Fibroblast of skin of left quadriceps (primary cell): ENCODE results near the gene SMC1A.
"Not testable (repeated sequence)": the region's sequence is repeated elsewhere in the genome, so short reads cannot be mapped to it uniquely, and the experiment has no call there.

Experiments
- DNase-seq, 2 experiments: peaks; one replicate each; pipeline ENCODE4 v3.0.0-alpha.2; 2013; ENCODE audit warnings: low read depth in 2 of 2

Gene SMC1A

DNA sequence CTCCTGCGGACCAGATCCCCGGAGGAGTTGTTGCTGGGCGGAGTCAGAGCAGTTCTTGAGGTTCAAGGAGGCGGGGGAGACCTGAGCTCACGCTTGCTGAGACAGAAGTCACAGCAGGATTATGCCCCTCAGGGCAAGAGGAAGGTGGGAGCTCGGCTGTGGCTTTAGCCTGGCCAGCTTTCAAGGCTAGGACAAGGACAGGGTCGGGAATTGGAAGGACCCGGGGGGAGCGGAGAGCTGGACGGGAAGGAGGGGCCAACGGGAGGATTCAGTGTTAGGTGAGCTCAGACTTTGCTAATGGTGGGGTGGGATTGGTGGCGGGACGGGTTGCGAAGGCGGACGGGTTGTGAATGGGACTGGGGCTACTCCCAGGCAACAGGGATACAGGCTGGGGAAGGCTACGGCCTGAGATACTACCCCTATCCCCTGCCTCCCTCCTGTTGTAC, 430 bp upstream of the SMC1A start, which contains the start of gene RIBC1:
RIBC1 (plus strand) TSS at position 13 of the 446 bp plus-strand sequence. CDS start 3,404 bp downstream, outside the sequence.
- DNase-seq = no peak

DNA sequence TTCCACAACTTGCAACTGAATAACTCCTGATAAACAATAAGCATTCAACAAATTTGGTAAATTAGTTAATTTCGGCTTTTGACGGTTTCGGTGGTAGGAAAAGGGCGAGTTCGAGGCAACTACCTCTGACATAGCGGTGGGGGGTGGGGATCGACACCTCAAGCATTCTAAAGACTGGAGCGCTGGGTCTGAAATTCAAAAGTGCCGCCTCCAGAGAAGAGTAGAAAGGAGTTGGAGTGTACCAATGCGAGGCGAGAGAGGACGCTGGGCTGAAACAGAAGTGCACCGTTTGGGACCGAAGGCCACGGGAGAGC, 725 bp downstream of the SMC1A start:
- DNase-seq = peak in 1 of 2 experiments; percentile 7

DNA sequence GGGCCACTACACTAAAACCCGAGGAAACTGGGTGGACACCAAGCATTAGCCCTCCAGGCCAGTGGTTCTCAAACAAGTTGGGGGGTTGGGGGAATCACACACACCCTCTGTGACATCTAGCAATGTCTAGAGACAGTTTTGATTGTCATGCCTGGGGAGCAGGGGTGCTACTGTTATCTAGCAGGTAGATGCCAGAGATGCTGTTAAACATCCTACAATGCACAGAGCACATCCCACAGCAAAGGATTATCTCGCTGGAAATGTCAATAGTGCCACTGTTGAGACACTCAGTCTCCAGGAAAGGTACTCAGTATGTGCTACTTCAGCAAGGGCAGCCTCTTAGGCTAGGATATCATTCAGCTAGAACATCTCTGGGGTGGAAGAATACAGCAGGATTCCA, 1.3 kb downstream of the SMC1A start:
- DNase-seq = no peak

DNA sequence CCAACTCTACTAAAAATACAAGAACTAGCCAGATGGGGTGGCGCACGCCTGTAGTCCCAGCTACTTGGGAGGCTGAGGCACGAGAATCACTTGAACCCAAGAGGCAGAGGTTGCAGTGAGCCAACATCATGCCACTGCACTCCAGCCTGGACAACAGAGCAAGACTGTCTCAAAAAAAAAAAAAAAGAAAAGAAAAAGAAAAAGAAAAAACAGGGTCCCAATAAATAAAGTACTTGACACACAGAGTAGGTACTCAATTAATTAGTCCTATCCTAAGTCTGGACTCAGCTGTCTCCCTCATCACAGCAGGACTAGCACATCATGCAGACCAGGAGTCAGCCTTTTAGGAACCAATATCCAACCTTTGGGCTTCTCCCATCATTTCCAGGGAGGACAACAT, 2.1 kb downstream of the SMC1A start:
- not testable (repeated sequence) for DNase-seq

DNA sequence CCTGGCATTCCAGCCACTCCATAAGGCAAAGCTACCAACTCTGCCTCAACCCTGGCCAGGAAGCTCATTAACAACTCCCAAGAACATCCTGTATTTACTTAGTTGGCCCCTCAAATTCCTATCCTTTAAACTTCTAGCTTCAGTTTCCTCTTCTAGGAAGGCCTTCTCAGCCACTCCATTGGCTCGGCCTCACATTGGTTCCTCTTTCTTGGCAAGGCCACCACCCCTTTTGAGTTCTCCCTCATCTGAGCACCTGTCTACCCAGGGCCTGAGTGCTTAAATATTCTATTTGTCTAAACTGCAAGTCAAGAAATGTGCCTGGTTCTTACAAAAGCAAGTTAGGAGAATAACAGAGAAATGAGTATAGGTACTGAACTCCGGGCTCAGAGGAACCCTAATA, 10.0 kb downstream of the SMC1A start:
- no peak for DNase-seq

DNA sequence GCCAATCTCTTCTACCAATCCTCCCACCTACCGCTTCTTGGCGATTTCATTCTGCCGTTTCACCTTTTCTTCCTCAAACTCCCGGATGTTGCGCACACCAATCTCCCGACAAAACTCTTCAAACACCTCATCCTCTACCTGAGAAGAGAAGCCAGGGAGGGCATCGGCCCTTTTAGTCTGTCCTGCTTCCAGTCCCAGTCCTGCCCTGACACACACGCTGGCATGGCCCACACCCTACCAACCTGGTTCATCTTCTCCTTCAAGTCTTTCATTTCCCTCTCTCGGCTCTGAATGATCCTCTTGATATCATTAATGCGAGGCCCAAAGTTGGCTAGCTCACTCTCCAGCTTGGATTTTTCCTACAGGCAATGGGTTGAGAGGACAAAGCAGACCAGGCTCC, 18.9 kb downstream of the SMC1A start:
- no peak for DNase-seq

DNA sequence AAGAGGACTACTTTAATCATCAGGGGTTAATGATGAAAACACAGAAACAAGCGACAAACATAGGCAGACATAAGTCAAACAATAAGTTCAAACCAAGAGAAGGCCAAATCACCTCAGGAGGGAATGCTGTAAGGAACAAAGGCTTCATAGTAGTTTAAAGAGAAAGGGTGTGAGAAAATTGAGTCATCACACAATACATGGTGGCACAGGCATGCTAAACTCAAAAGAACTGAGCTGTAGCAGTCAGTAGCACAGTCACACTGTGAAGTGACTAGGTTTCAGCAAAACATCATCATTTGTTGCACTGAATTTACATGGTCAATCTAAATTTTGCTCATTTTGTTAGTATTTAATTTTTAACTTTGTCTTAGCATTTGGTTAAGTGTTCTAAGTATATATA, 24.2 kb downstream of the SMC1A start:
- no peak for DNase-seq

DNA sequence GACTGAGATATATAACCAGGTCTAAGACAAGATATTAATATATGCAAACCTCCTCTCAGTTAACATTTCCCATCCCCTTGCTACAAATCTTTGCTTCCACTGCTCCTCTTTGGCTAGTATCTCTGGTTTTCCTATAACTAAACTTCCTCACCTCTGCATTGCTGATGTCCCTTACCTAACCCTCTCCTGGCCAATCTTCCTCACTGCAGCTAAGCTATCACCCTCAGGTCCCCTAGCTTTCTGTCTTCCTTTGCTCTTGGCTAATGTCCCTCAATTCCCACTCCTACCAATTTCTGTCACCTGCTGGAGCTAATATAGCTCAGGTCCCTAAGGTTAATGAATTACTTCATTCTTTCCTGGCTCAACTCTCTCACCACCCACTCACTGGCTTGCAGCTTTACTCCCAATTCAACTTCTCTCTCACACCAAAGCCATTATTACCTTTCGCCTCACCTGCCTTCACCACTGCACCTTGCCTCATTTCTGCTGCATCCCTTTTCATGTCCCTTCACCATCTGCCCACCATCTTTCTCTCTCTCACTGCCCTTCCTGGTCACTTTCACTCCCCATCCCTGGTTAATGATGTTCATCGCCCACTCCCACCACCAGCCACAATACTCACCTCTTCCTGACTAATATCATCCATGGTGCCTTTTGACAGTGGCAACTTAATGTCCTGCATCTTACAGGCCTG, 26.7 kb downstream of the SMC1A start:
- no peak for DNase-seq

DNA sequence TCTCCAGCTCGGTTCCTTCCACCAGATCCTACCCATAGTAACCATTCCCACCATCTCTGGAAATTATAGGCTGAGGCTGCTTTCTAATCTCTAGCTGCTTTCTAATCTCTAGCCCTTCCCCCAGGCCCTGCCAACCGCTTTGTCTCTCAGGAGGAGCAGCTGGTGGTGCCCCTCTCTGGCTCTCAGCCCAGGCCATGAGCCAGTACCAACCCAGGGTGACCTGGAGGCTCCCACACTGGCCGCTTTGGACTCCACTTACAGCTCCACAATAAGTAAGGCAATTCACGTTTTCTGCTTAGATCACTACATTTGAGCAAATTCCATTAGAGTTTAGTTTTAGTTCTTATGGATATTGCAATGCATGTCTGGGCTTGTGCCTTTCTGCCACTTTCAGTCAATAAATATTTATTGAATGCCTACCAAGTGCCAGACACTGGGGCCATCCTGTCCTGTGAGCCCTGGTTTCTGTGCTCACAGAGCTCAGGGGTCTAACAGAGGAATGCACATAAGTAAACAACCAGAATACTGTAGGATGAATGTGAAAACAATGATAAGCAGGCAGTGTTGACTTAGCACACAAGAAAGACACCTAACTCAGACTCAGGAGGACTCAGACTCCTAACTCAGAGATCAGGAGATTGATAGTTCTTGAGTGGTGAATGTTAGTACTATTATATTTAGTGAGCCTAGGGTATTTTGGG, 38.9 kb downstream of the SMC1A start:
- DNase-seq = no peak

DNA sequence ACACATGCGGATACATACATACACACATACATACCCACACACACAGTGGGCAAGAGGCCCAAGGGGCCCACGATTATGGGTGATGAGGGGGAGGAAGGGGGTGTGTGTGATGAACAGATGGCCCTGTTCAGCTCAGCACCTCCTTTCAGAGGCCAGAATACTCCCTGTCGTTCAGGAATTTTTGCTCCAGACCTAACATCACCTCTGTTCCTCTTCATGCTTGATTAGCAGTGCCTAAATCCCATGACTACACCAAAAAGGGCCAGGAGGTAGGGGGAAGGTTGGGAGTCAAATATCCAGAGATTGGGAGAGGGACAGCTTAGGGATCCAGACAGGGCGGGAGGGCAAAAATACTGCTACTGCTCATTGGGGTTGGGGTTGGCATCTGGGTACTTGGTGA, 42.7 kb downstream of the SMC1A start:
- DNase-seq = no peak

DNA sequence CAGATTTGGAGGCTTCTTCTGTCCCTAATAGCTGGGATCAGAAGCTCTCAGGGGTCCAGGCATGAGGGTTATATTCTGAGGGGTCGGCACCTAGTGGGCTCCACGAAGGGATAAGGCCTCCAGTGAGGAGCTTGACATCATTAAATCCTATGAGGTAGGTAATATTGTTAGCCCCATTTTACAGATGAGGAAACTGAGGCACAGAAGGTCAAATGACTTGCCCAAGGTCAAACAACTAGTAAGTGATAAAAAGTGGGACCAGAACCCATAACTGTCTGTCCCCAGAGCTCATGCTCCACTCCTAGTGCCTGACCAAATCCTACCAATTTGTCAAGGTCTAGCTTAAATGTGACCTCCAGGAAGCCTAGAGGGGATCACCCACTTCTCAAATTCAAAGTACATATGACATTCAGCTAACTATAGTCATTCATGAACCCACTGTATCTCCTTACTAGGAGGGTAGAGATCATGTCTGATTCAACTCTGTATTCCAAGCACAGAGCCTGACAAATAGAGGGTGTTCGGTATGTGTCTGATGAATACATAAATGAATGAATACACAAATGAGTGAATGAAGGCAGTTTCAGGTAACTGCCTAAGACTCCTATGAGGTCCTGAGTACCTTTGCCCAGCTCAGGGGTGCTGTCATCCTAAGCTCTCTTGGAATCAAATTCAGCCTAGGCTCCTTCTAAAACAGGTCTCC, 43.3 kb downstream of the SMC1A start:
- DNase-seq = no peak

DNA sequence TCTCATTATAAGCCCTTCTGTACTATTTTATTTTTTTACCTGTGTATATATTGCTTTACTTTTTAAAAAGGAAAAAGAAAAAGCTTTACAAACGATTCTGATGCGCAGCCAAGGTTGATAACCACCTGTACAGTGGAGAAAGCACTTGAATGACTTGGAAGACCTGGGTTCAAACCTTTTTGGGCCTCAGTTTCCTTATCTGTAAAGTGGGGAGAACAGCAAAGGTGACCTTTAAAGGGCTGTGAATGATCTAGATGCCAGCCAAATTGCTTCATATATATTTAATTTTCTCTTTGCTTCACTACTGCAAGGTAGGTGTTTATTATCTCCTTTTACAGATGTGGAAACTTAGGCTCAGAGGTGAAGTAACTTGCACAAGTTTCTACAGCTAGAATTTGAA, 45.0 kb downstream of the SMC1A start:
- no peak for DNase-seq

DNA sequence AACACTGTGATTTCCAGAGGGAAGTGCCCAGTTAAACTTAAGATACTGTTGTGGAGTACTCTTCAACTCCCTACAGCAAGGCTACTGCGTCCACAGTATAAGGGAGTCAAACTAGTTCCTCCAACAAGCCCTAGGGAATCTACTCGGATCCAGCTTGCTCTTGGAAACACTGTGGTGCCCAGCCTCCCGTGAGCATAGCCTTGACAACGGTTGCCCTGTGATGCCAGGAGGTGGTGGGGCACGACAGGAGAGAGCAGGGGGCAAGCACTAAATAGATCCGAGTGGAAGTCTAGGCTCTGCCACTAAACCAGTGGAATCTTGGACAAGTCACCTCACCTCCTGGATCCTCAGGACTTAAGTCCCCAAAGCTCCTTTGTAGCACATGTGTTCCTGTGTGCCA, 45.6 kb downstream of the SMC1A start:
- no peak for DNase-seq

DNA sequence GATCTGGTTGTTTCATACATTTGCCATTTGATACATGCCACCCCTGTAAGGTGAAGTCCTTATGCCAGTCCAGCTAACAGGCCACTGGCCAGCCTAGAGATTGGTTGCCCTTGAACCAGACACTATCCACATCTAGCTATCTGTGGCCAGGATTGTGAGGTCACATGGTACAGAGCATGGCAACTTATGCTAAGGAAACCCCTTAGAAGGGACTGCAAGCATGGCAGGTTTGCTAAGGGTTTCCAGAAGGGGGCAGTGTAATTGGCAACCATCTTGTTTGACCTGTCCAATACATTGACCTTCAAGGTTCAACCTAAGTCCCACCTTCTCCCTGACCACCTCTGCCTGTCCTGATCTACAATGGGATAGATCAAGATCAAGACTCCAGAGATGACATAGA, 47.5 kb downstream of the SMC1A start:
- no peak for DNase-seq

DNA sequence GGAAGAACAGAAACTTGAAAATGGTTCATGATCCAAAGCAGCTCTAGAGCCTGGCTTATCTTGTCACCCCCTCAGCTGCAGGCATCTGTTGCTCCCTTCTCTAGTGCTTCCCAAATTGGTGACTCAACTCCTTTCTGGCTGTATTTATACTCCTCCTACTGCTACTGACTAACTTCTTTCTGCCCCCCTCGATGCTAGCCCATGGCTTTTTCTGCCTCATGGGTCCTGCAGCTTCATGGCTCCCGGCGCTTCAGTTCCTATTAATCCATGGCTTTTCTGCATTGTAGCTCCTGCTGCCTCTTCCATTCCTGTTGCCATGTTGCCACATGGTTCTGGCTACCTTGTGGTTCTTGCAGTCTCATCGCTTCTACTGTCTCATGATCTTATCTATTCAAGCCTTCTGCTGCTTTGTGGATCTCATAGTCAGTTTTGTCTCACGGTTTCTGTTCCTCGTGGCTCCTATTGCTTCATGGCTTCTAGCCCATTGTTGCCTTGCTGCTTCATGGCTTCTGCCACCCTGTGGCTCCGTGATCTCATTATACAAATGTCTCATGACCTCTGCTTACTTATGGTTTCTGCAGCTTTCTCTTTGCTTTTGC, 48.1 kb downstream of the SMC1A start:
- no peak for DNase-seq

DNA sequence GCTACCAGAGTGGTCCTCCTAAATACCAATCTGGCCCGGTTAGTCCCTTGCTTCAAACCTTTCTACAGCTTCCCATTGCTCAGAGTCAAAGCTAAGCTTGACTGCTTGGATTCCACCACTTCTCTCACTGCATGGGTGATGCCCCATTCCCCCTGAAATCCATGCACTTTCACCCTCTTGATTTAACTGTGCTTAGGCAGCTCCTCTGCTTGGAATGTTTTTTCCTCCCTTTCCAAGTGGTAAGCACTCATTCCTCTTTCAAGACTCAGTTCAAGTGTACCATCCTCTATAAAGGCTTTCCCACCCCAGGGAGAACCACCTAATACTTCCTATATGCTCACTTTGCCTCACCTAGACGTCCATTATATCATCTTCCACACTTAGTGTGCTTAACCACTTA, 49.1 kb downstream of the SMC1A start:
- no peak for DNase-seq

DNA sequence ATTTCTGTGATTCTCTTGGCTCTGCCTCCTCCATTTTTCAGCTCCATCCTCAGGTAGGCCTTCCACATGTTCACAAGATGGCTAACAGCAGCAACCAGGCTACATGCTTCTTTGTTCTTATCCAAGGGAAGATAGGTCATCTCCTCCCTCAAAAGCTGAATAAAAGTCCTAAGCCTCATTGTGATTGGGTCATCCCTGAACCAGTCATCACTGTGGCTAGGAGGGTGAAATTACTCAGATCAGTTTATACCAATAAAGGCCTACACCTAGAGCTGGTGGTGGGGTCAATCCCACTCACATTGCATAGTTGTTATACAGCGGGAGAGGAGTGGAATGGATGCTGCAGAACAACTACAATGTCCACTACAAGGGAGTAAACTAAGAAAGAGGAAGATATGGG, 56.0 kb downstream of the SMC1A start:
- not testable (repeated sequence) for DNase-seq

DNA sequence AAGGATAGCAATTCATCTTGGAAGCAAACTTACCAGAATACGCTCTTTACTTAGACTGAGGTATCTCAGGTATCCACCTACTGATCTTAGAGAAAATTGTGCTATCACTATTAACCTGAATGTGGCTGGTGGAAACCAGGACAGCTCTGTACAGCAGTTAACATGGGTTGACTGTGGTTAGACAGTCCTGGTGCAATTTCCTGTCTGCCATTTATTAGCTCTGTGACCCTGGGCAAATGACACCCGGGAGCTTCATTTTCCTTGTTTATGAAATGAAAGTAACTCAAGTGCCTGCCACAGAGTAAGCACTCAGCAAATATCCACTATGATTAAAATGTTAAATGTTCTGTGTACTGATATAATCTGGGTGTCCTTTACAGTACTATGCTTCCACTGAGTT, 60.0 kb downstream of the SMC1A start:
- DNase-seq = no peak

DNA sequence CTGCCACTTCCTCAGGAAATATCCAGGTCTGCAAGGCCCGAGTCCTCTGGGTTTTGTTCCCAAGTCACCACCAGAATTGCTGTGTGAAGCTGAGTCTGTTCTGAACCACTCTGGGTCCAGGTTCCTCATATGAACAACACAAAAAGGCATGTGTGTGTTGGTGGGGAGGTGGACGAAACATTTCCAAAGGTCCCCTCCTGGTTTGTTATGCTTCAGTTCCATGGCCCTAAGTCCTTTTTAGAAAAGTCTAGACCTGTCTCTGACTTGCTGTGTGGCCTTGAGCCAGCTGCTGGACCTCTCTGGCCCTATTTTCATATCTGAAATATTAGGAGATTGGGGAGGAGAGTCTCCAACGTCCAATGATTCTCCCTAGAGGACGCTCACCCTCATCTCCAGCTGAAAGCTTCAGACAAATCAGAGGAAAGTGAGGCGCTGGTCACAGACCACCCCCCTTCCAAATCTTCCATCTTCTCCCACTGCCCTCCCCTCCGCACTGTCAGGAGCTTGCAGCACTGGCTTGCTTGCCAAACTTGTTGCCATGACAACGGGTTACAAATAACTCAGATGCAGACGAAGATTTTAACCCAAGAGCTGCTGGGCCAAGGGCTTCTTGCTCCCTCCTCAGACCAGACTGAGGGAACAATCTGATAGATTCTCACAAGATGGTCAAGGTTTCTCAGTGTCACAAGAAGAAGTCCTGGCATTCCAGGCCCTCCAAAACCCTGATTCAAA, 64.5 kb downstream of the SMC1A start:
- DNase-seq = peak in 1 of 2 experiments; percentile 1

DNA sequence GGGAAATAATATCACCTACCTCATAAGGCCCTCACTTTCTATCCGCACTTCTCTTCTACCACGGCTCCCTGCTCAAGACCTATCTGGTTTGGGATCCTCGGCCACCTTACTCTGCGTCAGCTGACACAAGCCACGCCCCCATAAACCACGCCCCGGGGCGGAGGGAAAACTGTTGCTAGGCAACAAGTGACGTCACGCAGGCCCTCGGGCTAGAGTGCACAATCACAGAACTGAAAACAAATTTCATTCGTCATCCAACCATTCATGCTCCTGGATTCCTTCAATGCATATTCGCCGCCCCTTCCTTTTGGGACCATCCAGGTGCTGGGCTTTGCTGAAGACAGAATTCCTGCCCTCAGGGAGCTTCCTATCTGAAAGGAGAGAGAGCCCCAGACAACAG, 66.3 kb downstream of the SMC1A start:
- no peak for DNase-seq

DNA sequence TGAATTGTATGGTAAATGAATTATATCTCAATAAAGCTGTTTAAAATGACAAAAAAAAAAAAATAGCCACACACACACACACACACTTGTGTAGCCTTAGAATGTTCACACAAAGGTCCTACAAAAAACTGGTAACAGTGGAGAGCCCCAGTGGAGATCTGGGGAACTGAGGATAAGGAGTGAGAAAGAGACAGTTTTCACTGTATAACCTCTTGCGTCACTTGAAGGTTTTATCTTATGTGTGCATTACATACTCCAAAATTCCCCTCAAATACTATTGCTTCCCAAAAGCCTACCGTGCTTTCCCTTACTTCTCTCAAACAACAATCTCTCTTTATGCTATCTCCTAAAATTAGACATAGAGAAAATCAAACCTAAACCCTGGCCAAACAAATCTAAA, 67.8 kb downstream of the SMC1A start:
- DNase-seq = no peak

DNA sequence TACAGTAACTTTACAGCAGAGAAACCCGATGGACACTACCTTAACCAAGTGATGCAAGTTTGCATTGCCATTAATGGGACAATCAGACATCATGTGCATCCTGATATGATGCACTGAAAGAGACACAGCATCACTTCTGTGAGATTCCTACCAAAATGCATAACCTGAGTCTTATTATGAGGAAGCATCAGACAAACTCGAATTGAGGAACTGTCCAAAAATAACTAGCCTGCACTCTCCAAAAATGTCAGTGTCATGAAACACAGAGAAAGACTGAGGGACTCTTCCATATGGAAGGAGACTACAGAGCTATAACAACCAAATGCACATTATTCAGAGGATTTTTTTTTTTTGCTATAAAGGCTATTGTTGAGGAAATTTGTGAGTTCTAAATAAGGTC, 74.5 kb downstream of the SMC1A start:
- DNase-seq = no peak
